ENCODE data around the gene ANOS1.

DNA sequence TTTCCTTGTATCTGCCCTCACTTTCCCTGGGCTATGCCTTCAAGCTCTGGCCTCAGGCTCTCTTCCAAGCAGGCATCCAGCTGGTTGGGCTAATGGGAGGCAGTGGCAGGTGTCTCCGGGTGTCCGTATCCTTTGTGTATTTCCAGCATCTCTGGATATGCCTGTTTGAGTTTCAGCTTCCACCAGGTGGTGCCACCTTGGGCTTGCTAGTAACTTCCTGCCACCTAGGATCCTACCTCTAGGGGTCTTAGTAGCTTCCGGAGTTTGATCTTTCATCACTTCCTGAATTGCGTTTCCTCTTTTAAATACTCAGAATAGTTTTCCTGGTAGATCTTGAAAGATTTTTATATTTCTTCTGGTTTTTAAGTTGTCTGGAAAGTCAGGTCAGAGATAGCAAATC lies 23.2 kb upstream of the ANOS1 start:
- no peak for TF ChIP-seq POLR2A (IDR thresholded peaks at IDR 0.05)
- TF ChIP-seq, protein P1, sequence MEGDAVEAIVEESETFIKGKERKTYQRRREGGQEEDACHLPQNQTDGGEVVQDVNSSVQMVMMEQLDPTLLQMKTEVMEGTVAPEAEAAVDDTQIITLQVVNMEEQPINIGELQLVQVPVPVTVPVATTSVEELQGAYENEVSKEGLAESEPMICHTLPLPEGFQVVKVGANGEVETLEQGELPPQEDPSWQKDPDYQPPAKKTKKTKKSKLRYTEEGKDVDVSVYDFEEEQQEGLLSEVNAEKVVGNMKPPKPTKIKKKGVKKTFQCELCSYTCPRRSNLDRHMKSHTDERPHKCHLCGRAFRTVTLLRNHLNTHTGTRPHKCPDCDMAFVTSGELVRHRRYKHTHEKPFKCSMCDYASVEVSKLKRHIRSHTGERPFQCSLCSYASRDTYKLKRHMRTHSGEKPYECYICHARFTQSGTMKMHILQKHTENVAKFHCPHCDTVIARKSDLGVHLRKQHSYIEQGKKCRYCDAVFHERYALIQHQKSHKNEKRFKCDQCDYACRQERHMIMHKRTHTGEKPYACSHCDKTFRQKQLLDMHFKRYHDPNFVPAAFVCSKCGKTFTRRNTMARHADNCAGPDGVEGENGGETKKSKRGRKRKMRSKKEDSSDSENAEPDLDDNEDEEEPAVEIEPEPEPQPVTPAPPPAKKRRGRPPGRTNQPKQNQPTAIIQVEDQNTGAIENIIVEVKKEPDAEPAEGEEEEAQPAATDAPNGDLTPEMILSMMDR (IDR thresholded peaks at IDR 0.05), result no peak
